MM.1S (cell line): Measurements from ENCODE around the gene SMARCA4.

ENCODE experiments used
- CTCF ChIP-seq: fragments of 300-600 bp; sonication (generic); IDR thresholded peaks from 2 replicates; pipeline ENCODE4 v1.5.1; 2016; ENCODE audit warnings: antibody characterized with exemption, low read length, mixed read lengths
- EZH2 ChIP-seq: fragments of 300-600 bp; sonication (generic); optimal IDR thresholded peaks from 2 replicates; pipeline ENCODE3; 2017; ENCODE audit warnings: low read depth, mild to moderate bottlenecking, antibody characterized with exemption, low read length, mixed read lengths
- EZH2phosphoT487 ChIP-seq: fragments of 300-600 bp; sonication (generic); IDR thresholded peaks from 2 replicates; pipeline ENCODE4 v1.6.1; 2018; ENCODE audit warnings: antibody characterized with exemption, low read length

- TF ChIP-seq CTCF (no peak), EZH2phosphoT487 (no peak), EZH2 (no peak)
These were observed 128.6 kb downstream of the SMARCA4 start, which contains the start of gene LDLR for GRCh38 chr19:11089254-11090013.
